CD14-positive monocyte (primary cell): ENCODE data around the gene RAB4B. TPM values are rescaled to one million over a fixed set of nuclear protein-coding genes. Genes with fewer than 3 reads are reported as not detected.

ENCODE experiments used
- DNase-seq, 3 donors: peaks; one replicate each; pipeline ENCODE4 v3.0.0-alpha.2; 2011 to 2022
- H2AFZ ChIP-seq: 2 replicates; pipeline ENCODE4 v1.6.0; 2012; ENCODE audit warnings: mild to moderate bottlenecking, low read depth, low read length, inconsistent platforms; ENCODE audit not compliant: insufficient read depth, poor library complexity, severe bottlenecking
- H3K27ac ChIP-seq, 2 donors: 1 replicate in 1 of 2; 2 replicates in 1 of 2; pipeline ENCODE4 v1.5.1; 2012 to 2013; ENCODE audit warnings: low read length in 2 of 2, control low read depth in 1 of 2, inconsistent platforms in 1 of 2, low read depth in 1 of 2, mild to moderate bottlenecking in 1 of 2
- H3K27me3 ChIP-seq, 2 donors: one replicate each; pipeline versions ENCODE4 v1.6.0 to v1.6.1; 2011 to 2013; ENCODE audit warnings: low read length in 2 of 2; ENCODE audit not compliant: control insufficient read depth in 2 of 2, insufficient read depth in 2 of 2
- H3K36me3 ChIP-seq, 2 donors: replicated peaks in 1 of 2; 1 replicate in 1 of 2; 2 replicates in 1 of 2; pipeline versions ENCODE4 v1.5.1 to v1.6.1; 2012 to 2013; ENCODE audit warnings: low read length in 2 of 2, control low read depth in 1 of 2, inconsistent platforms in 1 of 2, mild to moderate bottlenecking in 1 of 2; ENCODE audit not compliant: insufficient read depth in 2 of 2, control insufficient read depth in 1 of 2
- H3K4me1 ChIP-seq, 2 donors: 1 replicate in 1 of 2; 2 replicates in 1 of 2; pipeline versions ENCODE4 v1.5.1 to v1.6.1; 2012 to 2013; ENCODE audit warnings: low read length in 2 of 2, control low read depth in 1 of 2, inconsistent platforms in 1 of 2, mild to moderate bottlenecking in 1 of 2, moderate library complexity in 1 of 2; ENCODE audit not compliant: insufficient read depth in 2 of 2, control insufficient read depth in 1 of 2
- H3K4me2 ChIP-seq: replicated peaks from 2 replicates; pipeline ENCODE3; 2012; ENCODE audit warnings: low read length, moderate library complexity, mild to moderate bottlenecking; ENCODE audit not compliant: poor library complexity, severe bottlenecking; ENCODE audit errors: extremely low read depth
- H3K4me3 ChIP-seq, 3 experiments: fragments of 200-600 bp in 1 of 3; sonication (generic) in 1 of 3; replicated peaks in 1 of 3; 1 replicate in 2 of 3; 2 replicates in 1 of 3; pipeline ENCODE4 v1.5.1; 2011 to 2013; ENCODE audit warnings: low read length in 3 of 3, mild to moderate bottlenecking in 3 of 3, control low read depth in 2 of 3, low read depth in 2 of 3, inconsistent platforms in 1 of 3, moderate library complexity in 1 of 3
- H3K79me2 ChIP-seq: 2 replicates; pipeline ENCODE4 v1.6.0; 2012; ENCODE audit warnings: mild to moderate bottlenecking, control low read depth, inconsistent platforms, low read length, moderate library complexity; ENCODE audit not compliant: insufficient read depth
- H3K9ac ChIP-seq: 2 replicates; pipeline ENCODE4 v1.6.0; 2017; ENCODE audit warnings: low read length, mild to moderate bottlenecking; ENCODE audit not compliant: insufficient read depth, poor library complexity, severe bottlenecking
- H3K9me3 ChIP-seq, 2 donors: replicated peaks in 1 of 2; 1 replicate in 1 of 2; 2 replicates in 1 of 2; pipeline versions ENCODE4 v1.5.1 to v1.6.1; 2012 to 2013; ENCODE audit warnings: low read length in 2 of 2, control low read depth in 1 of 2; ENCODE audit not compliant: control insufficient read depth in 1 of 2, insufficient read depth in 1 of 2
- H4K20me1 ChIP-seq: 2 replicates; pipeline ENCODE4 v1.6.0; 2012; ENCODE audit warnings: mild to moderate bottlenecking, low read length, control low read depth, moderate library complexity; ENCODE audit not compliant: insufficient read depth
- H3K27ac Mint-ChIP-seq, 7 donors: one replicate each; pipeline ENCODE4 v1.8.0; 2020; ENCODE audit warnings: mild to moderate bottlenecking in 7 of 7, mixed read lengths in 7 of 7, moderate library complexity in 6 of 7, inconsistent platforms in 2 of 7
- H3K27me3 Mint-ChIP-seq, 3 donors: one replicate each; pipeline ENCODE4 v1.8.0; 2021 to 2022; ENCODE audit warnings: low read depth in 3 of 3, mild to moderate bottlenecking in 3 of 3, mixed read lengths in 3 of 3, moderate library complexity in 3 of 3, inconsistent platforms in 1 of 3
- H3K36me3 Mint-ChIP-seq, 2 donors: one replicate each; pipeline ENCODE4 v1.8.0; 2020; ENCODE audit warnings: mixed read lengths in 2 of 2, inconsistent platforms in 1 of 2, mild to moderate bottlenecking in 1 of 2
- H3K4me1 Mint-ChIP-seq: one replicate; pipeline ENCODE4 v1.8.0; 2020; ENCODE audit warnings: mild to moderate bottlenecking, mixed read lengths
- H3K4me3 Mint-ChIP-seq, 2 donors: one replicate each; pipeline ENCODE4 v1.8.0; 2020; ENCODE audit warnings: mild to moderate bottlenecking in 2 of 2, mixed read lengths in 2 of 2, moderate library complexity in 1 of 2
- H3K9me3 Mint-ChIP-seq, 7 donors: one replicate each; pipeline ENCODE4 v1.8.0; 2020 to 2022; ENCODE audit warnings: mixed read lengths in 7 of 7, mild to moderate bottlenecking in 6 of 7, moderate library complexity in 6 of 7, inconsistent platforms in 2 of 7
- CTCF ChIP-seq: fragments of 200-600 bp; IDR thresholded peaks from one replicate; pipeline ENCODE4 v1.8.0; 2022; ENCODE audit warnings: antibody characterized with exemption, mild to moderate bottlenecking
- WGBS: methylation state at CpG from one replicate; pipeline ENCODE4 v1.1.5; 2013; ENCODE audit warnings: missing lambda C conversion rate; ENCODE audit not compliant: insufficient coverage; 5-methylcytosine and 5-hydroxymethylcytosine counted together
- intact Hi-C, 2 donors: fragments of 100-400 bp; cut with micrococcal nuclease; formaldehyde crosslinking; loops; one replicate each; pipeline versions ENCODE4 v1.15.0 to v1.15.1; 2023
- polyA plus RNA-seq, 3 donors: library from polyadenylated mRNA; depleted of rRNA in 1 of 3; unstranded in 2 of 3; stranded (reverse) in 1 of 3; fragments of 300-500 nt in 2 of 3; fragments of >200 nt in 1 of 3; fragmentation: Illumina TruSeq in 2 of 3; gene quantifications; 1 replicate in 2 of 3; 2 replicates in 1 of 3; pipeline ENCODE4 v1.2.3, GENCODE V29; 2012 to 2021

Gene RAB4B
- polyA plus RNA-seq, 3 donors, result 89.4 to 132 (median 108) TPM

- H3K9me3 Mint-ChIP-seq, result peaks cover 0 to 1% (median 0%) of the 10 kb centered on the region in 7 donors
- H3K36me3 Mint-ChIP-seq, result peaks cover 42 to 53% of the 10 kb centered on the region in 2 donors
- WGBS, result 100% methylated on average over 5 of the region's 5 CpGs
- Histone ChIP-seq H4K20me1 (peaks cover 28% of the 10 kb centered on the region), H3K9ac (no peak overlapping the region), H3K27ac (no peak overlapping the region), H3K27me3 (no peaks in the 10 kb centered on the region), H3K4me2 (no peak overlapping the region), H3K4me3 (no peak overlapping the region), H3K4me1 (peaks cover 19 to 24% of the 10 kb centered on the region in 2 donors), H3K9me3 (no peaks in the 10 kb centered on the region), H2AFZ (no peak overlapping the region), H3K79me2 (peaks cover 21% of the 10 kb centered on the region), H3K36me3 (peaks cover 14 to 46% of the 10 kb centered on the region in 2 donors)
- H3K4me1 Mint-ChIP-seq, result peaks cover 33% of the 10 kb centered on the region
- no peak for TF ChIP-seq CTCF
- H3K27ac Mint-ChIP-seq, result peak overlapping the region in 3 of 7 donors; percentile 49 to 82 (median 61)
- intact Hi-C loops, result no loop called here
- H3K4me3 Mint-ChIP-seq, result no peak overlapping the region
- DNase-seq, result no peak
- H3K27me3 Mint-ChIP-seq, result peaks cover 0 to 4% (median 0%) of the 10 kb centered on the region in 3 donors
These were observed 2.5 kb downstream of the RAB4B start for GRCh38 chr19:40780582-40780981.

DNA sequence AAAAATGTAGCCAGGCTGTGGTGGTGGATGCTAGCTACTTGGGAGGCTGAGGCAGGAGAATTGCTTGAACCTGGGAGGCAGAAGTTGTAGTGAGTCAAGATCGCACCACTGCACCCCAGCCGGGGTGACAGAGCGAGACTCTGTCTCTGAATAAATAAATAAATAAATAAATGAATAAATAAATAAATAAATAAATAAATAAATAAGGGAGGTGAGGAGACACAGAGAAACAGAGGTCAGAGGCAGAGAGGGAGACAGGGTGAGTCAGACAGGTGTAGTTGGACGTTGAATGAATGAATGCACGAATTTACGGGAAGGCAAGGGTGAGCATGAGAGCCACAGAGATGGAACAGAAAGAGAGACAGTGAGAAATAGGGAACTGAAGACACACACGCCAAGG lies 3.1 kb downstream of the RAB4B start:
- H3K4me3 Mint-ChIP-seq, result no peak overlapping the region

More for the DNA sequence above, 3.1 kb downstream of the RAB4B start:
- no peak overlapping the region for H2AFZ ChIP-seq
- H3K4me1 ChIP-seq, result peaks cover 19 to 22% of the 10 kb centered on the region in 2 donors
- DNase-seq, result no peak
- no peak overlapping the region for H3K4me3 ChIP-seq
- H3K4me1 Mint-ChIP-seq, result peaks cover 33% of the 10 kb centered on the region
- H3K9ac ChIP-seq, result no peak overlapping the region
- peaks cover 0 to 4% (median 0%) of the 10 kb centered on the region in 3 donors for H3K27me3 Mint-ChIP-seq
- H3K27ac Mint-ChIP-seq, result peak overlapping the region in 1 of 7 donors; percentile 33
- H3K4me2 ChIP-seq, result no peak overlapping the region
- peaks cover 0 to 1% (median 0%) of the 10 kb centered on the region in 7 donors for H3K9me3 Mint-ChIP-seq
- 60% methylated on average over 4 of the region's 7 CpGs for whole genome bisulfite sequencing
- H3K36me3 Mint-ChIP-seq, result peaks cover 42 to 55% of the 10 kb centered on the region in 2 donors
- peaks cover 21% of the 10 kb centered on the region for H3K79me2 ChIP-seq
- H3K9me3 ChIP-seq, result no peaks in the 10 kb centered on the region
- peaks cover 16 to 51% of the 10 kb centered on the region in 2 donors for H3K36me3 ChIP-seq
- no peaks in the 10 kb centered on the region for H3K27me3 ChIP-seq
- no peak overlapping the region for H3K27ac ChIP-seq
- TF ChIP-seq CTCF, result no peak
- intact Hi-C loops, result no loop called here
- peaks cover 34% of the 10 kb centered on the region for H4K20me1 ChIP-seq
